AG09309 (cell line): ENCODE results near the gene WDR20.

Experiments used
- DNase-seq: peaks from one replicate; pipeline ENCODE4 v3.0.0-alpha.2; 2010; ENCODE audit warnings: low read depth
- H3K4me3 ChIP-seq: 2 replicates; pipeline ENCODE4 v1.5.1; 2011; ENCODE audit warnings: mild to moderate bottlenecking, low read depth, low read length, moderate library complexity; ENCODE audit not compliant: control insufficient read depth
- TF ChIP-seq, protein P1 (sequence below): IDR thresholded peaks from 2 replicates; pipeline ENCODE4 v1.5.1; 2011; ENCODE audit warnings: mild to moderate bottlenecking, low read depth, low read length, inconsistent platforms; ENCODE audit not compliant: insufficient read depth, control insufficient read depth; ENCODE audit errors: missing control alignments

Gene WDR20

DNA sequence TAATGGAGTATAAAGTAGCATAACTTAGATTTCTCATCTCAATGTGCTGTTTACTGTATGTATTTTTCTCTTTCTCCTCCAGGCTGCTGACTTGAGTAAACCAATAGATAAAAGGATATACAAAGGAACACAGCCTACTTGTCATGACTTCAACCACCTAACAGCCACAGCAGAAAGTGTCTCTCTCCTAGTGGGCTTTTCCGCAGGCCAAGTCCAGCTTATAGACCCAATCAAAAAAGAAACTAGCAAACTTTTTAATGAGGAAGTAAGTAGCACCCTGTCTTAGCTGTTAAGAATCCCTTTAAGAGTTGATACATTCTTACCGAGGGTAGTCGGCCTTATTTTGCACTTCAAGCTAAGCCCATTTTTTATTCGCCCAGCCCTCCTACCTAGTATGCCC lies 55.2 kb downstream of the WDR20 start:
- no peak for DNase-seq
- no peak overlapping the region for H3K4me3 ChIP-seq
- TF ChIP-seq, protein P1, sequence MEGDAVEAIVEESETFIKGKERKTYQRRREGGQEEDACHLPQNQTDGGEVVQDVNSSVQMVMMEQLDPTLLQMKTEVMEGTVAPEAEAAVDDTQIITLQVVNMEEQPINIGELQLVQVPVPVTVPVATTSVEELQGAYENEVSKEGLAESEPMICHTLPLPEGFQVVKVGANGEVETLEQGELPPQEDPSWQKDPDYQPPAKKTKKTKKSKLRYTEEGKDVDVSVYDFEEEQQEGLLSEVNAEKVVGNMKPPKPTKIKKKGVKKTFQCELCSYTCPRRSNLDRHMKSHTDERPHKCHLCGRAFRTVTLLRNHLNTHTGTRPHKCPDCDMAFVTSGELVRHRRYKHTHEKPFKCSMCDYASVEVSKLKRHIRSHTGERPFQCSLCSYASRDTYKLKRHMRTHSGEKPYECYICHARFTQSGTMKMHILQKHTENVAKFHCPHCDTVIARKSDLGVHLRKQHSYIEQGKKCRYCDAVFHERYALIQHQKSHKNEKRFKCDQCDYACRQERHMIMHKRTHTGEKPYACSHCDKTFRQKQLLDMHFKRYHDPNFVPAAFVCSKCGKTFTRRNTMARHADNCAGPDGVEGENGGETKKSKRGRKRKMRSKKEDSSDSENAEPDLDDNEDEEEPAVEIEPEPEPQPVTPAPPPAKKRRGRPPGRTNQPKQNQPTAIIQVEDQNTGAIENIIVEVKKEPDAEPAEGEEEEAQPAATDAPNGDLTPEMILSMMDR: no peak

GRCh38 chr14:102195446-102195845 lies 55.7 kb downstream of the WDR20 start:
- H3K4me3 ChIP-seq: no peak overlapping the region
- TF ChIP-seq, protein P1: no peak
- no peak for DNase-seq

DNA sequence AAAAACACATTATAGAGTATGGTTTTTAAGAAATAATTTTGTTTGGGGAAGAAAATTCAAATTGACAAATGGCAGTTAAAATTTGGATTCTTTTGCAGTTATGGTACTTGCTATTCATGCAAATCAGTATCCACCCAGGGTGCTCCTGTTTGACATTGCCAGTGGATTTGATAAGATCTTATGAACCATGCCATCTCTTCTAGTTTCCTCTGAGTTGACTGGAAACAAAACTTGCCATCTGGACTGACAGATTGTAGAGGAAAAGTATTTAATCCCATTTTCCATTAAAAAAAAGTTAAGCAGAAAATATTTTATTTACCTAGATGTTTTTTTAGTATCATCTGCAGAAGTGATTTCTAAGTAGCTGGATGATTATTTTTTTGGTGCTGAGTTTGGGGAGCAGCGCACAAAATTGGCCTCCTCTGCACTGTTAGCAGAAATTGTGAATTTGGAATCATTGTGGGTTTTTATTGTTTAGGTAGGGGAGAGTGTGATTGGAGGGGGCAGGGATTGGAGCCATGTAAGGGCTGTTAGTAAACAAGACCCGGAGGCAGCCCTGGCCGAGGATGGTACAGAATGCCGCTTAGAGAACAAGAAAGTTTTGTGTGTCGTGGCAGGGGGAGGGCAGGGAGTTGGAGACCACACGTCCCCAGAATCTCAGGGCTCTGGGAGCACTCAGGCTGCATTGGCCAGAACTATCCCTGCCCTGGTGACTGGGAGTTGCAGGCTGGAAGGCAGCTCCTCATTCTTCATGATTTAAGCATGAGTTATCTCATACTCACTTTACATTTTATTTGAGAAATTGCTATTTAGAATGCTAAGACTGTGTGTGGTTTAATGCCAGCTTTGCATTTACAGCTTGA lies 56.6 kb downstream of the WDR20 start:
- no peak for DNase-seq
- H3K4me3 ChIP-seq: no peak overlapping the region
- TF ChIP-seq, protein P1: no peak

GRCh38 chr14:102196902-102197230 lies 57.2 kb downstream of the WDR20 start:
- DNase-seq: no peak
- TF ChIP-seq, protein P1: no peak
- H3K4me3 ChIP-seq: no peak overlapping the region

- DNase-seq: no peak
- no peak overlapping the region for H3K4me3 ChIP-seq
- TF ChIP-seq, protein P1: no peak
Observed at GRCh38 chr14:102197317-102197853, 57.7 kb downstream of the WDR20 start.

- no peak for DNase-seq
- TF ChIP-seq, protein P1: no peak
- no peak overlapping the region for H3K4me3 ChIP-seq
Observed at GRCh38 chr14:102200690-102201352, 61.1 kb downstream of the WDR20 start.
